Superior temporal gyrus (tissue), 1 donor: ENCODE measurements around the gene MOB2.

Experiments
- DNase-seq: peaks from one replicate; pipeline ENCODE4 v3.0.0-alpha.2; 2016; ENCODE audit errors: extremely low spot score

Gene MOB2

GRCh38 chr11:1485504-1485885 is 1.1 kb downstream of the MOB2 start:
- no peak for DNase-seq

GRCh38 chr11:1484695-1485503 is 1.7 kb downstream of the MOB2 start:
- no peak for DNase-seq

- no peak for DNase-seq
Observed at GRCh38 chr11:1484061-1484671, 2.4 kb downstream of the MOB2 start.

DNA sequence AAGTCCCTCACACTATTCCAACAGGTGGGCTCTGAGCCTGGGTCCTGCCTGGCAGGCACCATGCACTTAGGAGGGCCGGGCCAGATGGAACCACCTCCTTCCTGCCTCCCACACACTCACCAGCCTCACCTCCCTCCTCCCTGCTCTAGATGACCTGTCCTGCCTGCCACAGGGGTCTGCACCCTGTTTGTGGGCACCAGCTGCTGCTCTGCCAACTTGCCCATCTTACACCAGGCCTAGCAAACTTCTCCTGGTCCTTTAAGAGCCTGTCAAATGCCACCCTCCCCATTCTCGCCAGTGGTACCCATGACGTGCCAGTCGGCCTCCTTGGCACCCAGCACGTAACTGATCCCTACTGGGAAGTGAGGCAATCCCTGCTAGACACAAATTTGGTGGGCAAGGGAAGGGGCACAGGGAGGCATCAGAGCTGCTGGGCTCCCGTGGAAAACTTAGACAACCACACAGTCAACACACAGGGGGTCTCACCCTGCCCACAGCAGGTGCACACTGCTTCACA is 3.1 kb downstream of the MOB2 start:
- no peak for DNase-seq

GRCh38 chr11:1482581-1483444 is 3.8 kb downstream of the MOB2 start:
- no peak for DNase-seq

- DNase-seq: no peak
Observed at GRCh38 chr11:1481861-1482441, 4.6 kb downstream of the MOB2 start.

DNA sequence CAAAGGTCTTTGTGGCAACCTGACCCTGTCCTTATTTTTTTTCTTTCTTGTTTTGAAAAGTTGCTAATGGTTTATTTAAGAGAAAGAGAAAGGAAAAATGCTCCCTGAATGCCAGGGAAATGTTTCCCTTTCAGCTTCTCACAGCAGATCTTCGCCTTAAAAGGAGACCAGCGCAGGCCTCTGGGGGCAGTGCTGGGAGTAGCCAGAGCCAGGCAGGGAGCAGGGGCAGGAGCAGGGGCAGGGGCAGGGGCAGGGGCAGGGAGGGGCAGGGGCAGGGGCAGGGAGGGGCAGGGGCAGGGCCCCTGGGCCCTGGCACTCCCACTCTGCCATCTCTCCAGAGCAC is 5.1 kb downstream of the MOB2 start:
- DNase-seq: no peak

DNA sequence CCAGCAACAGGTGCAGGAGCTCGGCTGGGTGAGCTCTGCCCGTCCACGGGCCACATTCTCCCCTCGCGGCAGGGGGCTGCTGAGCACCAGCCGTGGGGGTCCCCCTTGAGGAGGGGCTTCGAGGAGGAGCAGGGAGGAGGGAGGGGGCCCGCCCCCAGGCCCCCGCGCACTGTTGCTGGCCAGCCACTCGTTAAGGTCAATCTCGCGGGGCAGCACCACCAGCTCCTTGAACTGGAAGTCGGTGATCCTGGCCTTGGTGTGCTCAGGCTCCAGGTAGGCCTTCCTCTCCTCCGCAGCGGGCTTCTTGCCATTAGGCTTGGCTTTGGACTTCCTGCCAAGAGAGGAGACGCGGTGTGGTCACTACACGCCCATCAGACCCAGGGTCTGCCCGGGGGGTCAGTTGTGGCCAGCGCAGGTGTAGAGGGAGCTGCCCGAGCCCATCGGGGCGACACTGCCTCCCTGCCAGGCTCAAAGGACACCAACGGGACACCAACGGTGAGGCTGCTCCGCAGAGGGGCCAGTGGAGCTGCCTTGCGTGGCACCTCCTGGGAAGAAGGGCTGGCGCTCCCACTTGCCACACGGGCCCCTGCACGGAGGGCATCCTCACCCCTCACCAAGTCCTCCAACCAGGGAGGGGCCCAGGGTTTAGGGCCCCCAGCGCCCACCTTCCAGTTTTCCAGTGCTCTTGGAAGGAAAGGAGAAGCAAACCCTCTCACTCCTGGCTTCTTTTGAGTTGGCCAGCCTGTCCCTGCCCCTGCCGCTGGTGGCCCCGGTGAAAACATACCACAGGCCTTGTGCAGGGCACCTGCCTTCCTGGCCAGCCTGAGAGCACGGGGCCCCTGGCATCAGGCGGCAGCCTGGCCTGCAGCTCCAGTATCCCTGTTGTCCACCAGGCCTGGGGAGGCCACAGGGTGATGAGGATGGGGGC is 5.8 kb downstream of the MOB2 start:
- DNase-seq: no peak

GRCh38 chr11:1480191-1480554 is 6.4 kb downstream of the MOB2 start:
- no peak for DNase-seq

- no peak for DNase-seq
Observed at GRCh38 chr11:1479678-1480118, 6.9 kb downstream of the MOB2 start.

DNA sequence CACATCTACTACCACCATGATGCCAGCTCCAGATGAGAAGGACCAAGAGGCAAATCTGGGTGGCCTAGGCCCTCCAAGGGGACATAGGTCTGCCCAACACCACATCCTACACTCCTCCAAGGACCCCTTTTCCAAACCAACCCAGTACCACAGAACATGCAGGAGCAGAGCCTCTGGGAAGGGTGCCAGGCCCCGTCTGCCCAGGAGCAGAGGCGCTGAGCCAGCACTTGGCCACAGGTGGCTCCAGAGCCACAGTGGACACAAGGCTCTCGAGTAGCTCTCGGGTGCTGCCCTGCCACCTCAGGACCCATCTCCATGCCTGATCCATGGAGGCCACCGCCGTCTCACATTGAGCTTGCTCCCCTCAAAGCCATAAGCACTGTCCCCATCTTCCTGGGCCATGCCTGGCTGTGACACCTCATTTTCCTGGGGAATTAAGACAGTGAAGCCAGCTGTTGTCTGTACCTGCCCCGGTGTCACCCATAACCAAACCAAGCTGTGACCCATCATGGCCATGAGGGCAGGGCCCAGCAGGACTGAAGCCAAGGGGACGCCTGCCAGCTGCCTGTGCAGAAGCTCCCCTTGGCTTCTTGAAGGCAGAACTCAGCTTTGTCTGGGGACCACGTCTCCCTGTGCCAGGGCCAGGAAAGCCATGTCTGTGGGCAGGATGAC is 7.4 kb downstream of the MOB2 start:
- no peak for DNase-seq

GRCh38 chr11:1478544-1478943 is 8.0 kb downstream of the MOB2 start:
- no peak for DNase-seq

DNA sequence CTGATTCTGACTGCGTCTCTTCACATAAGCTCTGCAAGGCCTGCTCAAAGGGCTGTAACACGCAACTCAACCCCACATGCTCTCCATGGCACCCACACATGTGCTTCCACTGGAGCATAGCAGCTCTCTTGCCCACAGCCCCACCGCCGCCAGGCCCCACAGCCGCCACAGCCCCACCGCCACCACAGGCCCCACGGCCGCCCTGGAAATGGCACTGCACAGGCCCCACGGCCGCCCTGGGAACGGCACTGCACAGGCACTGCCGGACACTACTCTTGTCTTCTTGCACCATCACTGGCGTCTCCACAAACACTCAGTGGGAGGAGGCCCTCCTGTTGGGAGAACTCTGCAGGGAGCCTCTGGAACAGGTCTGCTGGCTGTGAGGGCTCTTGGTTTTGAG is 8.6 kb downstream of the MOB2 start:
- no peak for DNase-seq

- no peak for DNase-seq
Observed at GRCh38 chr11:1476940-1477736, 9.4 kb downstream of the MOB2 start.

GRCh38 chr11:1475841-1476240 is 10.7 kb downstream of the MOB2 start:
- DNase-seq: no peak

- no peak for DNase-seq
Observed at GRCh38 chr11:1473786-1474185, 12.8 kb downstream of the MOB2 start.

GRCh38 chr11:1473011-1473628 is 13.5 kb downstream of the MOB2 start:
- DNase-seq: no peak

- no peak for DNase-seq
Observed at GRCh38 chr11:1472180-1473005, 14.2 kb downstream of the MOB2 start.
